Measurements from ENCODE around the gene THAP5. TPM values are rescaled to one million over a fixed set of nuclear protein-coding genes. Genes with fewer than 3 reads are reported as not detected.

Gene THAP5
- polyA plus RNA-seq (ENCODE audit: insufficient read length) = 19.5 TPM

GRCh38 chr7:108569381-108570145 is at the start of gene THAP5, which contains the start of gene DNAJB9:
TSS of gene THAP5 (minus strand) at chr7:108569706. CDS start at chr7:108569569, 137 bp downstream.
TSS of gene DNAJB9 (plus strand) at chr7:108569874. CDS start at chr7:108571727, 1,853 bp downstream.
- peak; percentile 98 for DNase-seq (ENCODE audit: low read depth)

- no peak for DNase-seq (ENCODE audit: low read depth)
Observed at GRCh38 chr7:108618056-108618455, 48.5 kb upstream of the THAP5 start.

- no peak for DNase-seq (ENCODE audit: low read depth)
Observed at GRCh38 chr7:108614896-108615295, 45.4 kb upstream of the THAP5 start.

GRCh38 chr7:108613949-108614381 is 44.5 kb upstream of the THAP5 start:
- DNase-seq (ENCODE audit: low read depth) = no peak

GRCh38 chr7:108613147-108613948 is 43.8 kb upstream of the THAP5 start:
- no peak for DNase-seq (ENCODE audit: low read depth)

GRCh38 chr7:108611268-108611667 is 41.8 kb upstream of the THAP5 start:
- no peak for DNase-seq (ENCODE audit: low read depth)

GRCh38 chr7:108609643-108610042 is 40.1 kb upstream of the THAP5 start:
- DNase-seq (ENCODE audit: low read depth) = no peak

- DNase-seq (ENCODE audit: low read depth) = no peak
Observed at GRCh38 chr7:108605559-108606201, 36.2 kb upstream of the THAP5 start.

- no peak for DNase-seq (ENCODE audit: low read depth)
Observed at GRCh38 chr7:108604307-108605077, 35.0 kb upstream of the THAP5 start.

GRCh38 chr7:108603656-108604306 is 34.3 kb upstream of the THAP5 start:
- DNase-seq (ENCODE audit: low read depth) = no peak

- DNase-seq (ENCODE audit: low read depth) = no peak
Observed at GRCh38 chr7:108600399-108600798, 30.9 kb upstream of the THAP5 start.

- no peak for DNase-seq (ENCODE audit: low read depth)
Observed at GRCh38 chr7:108598914-108599580, 29.5 kb upstream of the THAP5 start.

- no peak for DNase-seq (ENCODE audit: low read depth)
Observed at GRCh38 chr7:108598153-108598552, 28.6 kb upstream of the THAP5 start.

- DNase-seq (ENCODE audit: low read depth) = no peak
Observed at GRCh38 chr7:108596560-108596959, 27.1 kb upstream of the THAP5 start.

GRCh38 chr7:108592646-108593201 is 23.2 kb upstream of the THAP5 start:
- DNase-seq (ENCODE audit: low read depth) = no peak

- DNase-seq (ENCODE audit: low read depth) = no peak
Observed at GRCh38 chr7:108590606-108591005, 21.1 kb upstream of the THAP5 start.

GRCh38 chr7:108589874-108590273 is 20.4 kb upstream of the THAP5 start:
- no peak for DNase-seq (ENCODE audit: low read depth)

GRCh38 chr7:108589199-108589598 is 19.7 kb upstream of the THAP5 start:
- no peak for DNase-seq (ENCODE audit: low read depth)

GRCh38 chr7:108586274-108586710 is 16.8 kb upstream of the THAP5 start:
- DNase-seq (ENCODE audit: low read depth) = no peak

- no peak for DNase-seq (ENCODE audit: low read depth)
Observed at GRCh38 chr7:108585843-108586242, 16.3 kb upstream of the THAP5 start.
